T-helper 2 cell treated with Interferon-gamma antibody and Interleukin-4, amounts not matched to agents 100 ng/mL and 5 ng/mL, for 36 hours (primary cell): ENCODE measurements around the gene MAPRE3. TPM values are rescaled to one million over a fixed set of nuclear protein-coding genes. Genes with fewer than 3 reads are reported as not detected.
"Not testable (repeated sequence)": the region's sequence is repeated elsewhere in the genome, so short reads cannot be mapped to it uniquely, and the experiment has no call there.

Experiments used
- intact Hi-C: fragments of 100-400 bp; cut with micrococcal nuclease; formaldehyde crosslinking; loops from one replicate; pipeline ENCODE4 v1.15.1; 2023
- total RNA-seq: library from RNA; stranded (reverse); gene quantifications from 2 replicates; pipeline ENCODE4 v1.2.3, GENCODE V29; 2022

MAPRE3 gene
- 0.91 and 1.2 TPM in 2 replicates for total RNA-seq

- intact Hi-C loops: loop anchor here (1.0 kb wide), 2 partner anchors 9 to 80 kb away; no protein-coding TSS in a partner anchor
These were observed at the start of gene MAPRE3 for GRCh38 chr2:26970244-26970927. Gene MAPRE3 (plus strand): TSS chr2:26970637. CDS start chr2:27022219, 51,582 bp downstream.

- intact Hi-C loops: no loop called here
These were observed 49.1 kb upstream of the MAPRE3 start for GRCh38 chr2:26921323-26921722.

GRCh38 chr2:26922405-26923188 is 47.8 kb upstream of the MAPRE3 start:
- intact Hi-C loops: no loop called here

DNA sequence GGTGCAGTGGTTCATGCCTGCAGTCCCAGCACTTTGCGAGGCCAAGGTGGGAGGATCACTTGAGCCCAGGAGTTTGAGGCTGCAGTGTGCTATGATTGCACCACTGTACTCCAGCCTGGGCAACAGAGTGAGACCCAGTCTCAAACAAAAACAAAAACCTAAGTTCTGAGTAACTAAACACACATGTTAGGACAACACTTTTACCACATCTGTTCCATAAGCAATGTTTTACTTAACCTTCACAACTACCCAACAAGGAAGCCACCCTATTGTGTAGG is 47.3 kb upstream of the MAPRE3 start:
- intact Hi-C loops: not testable (repeated sequence)

DNA sequence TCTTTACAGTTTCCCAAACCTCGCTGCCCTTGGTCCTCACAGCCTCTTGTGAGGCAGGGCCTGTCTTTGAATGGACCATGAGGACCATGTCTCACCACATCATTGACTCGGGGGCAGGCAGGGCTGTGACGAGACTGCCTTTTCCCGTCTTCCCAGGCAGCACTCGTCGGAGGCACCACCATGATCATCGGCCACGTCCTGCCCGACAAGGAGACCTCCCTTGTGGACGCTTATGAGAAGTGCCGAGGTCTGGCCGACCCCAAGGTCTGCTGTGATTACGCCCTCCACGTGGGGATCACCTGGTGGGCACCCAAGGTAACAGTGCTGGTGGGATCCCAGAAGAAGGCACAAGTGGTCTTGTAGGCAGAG is 45.7 kb upstream of the MAPRE3 start:
- intact Hi-C loops: no loop called here

- intact Hi-C loops: no loop called here
These were observed 45.2 kb upstream of the MAPRE3 start for GRCh38 chr2:26925100-26925791.

DNA sequence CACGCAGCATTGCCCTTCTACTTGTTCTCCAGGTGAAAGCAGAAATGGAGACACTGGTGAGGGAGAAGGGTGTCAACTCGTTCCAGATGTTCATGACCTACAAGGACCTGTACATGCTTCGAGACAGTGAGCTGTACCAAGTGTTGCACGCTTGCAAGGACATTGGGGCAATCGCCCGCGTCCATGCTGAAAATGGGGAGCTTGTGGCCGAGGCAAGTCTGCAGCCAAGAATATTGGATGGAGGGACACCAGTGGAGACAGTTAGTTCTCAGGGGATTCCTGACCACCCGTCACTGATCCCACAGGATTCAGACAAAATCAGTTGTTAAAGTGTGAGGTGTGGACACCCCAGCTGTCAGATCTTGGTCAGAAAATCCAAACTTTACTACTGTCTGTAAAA is 43.2 kb upstream of the MAPRE3 start:
- intact Hi-C loops: no loop called here

- intact Hi-C loops: no loop called here
These were observed 37.5 kb upstream of the MAPRE3 start for GRCh38 chr2:26932974-26933373.

- intact Hi-C loops: no loop called here
These were observed 36.8 kb upstream of the MAPRE3 start for GRCh38 chr2:26933431-26934334.

DNA sequence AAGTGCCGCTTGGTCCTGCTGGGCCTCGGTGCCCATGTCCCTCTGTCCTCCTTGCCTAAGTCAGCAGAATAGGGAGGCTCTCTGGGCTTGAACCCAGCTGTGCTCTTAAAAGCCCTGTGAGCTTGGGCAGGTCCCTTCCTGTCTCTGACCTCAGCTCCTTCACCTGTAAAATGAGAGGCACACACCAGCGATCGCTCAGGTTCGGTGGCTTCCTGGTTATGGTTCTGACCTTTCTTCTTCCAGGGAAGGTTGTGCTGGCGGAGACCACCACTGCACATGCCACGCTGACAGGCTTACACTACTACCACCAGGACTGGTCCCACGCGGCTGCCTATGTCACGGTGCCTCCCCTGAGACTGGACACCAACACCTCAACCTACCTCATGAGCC is 36.1 kb upstream of the MAPRE3 start:
- intact Hi-C loops: no loop called here

DNA sequence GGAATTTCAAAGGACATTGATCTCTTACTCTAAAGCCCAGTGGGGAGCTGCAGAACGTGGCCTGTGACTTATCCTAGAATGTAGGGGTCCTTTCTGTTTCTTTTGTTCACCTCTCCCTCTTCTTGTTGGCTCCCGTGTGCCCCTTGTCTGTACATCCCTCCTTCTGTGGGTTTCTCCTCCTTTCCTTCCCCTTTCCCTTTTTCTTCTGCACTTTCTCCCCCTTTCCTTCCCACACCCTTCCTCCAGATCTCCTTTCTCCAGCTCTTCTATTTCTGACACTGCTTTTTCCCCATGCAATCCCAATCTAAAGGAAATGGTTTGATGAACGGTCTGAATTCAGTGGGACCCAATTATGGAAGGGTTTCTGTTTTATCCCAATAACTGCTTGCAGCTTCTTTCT is 35.5 kb upstream of the MAPRE3 start:
- intact Hi-C loops: no loop called here

GRCh38 chr2:26936855-26937254 is 33.6 kb upstream of the MAPRE3 start:
- intact Hi-C loops: no loop called here

DNA sequence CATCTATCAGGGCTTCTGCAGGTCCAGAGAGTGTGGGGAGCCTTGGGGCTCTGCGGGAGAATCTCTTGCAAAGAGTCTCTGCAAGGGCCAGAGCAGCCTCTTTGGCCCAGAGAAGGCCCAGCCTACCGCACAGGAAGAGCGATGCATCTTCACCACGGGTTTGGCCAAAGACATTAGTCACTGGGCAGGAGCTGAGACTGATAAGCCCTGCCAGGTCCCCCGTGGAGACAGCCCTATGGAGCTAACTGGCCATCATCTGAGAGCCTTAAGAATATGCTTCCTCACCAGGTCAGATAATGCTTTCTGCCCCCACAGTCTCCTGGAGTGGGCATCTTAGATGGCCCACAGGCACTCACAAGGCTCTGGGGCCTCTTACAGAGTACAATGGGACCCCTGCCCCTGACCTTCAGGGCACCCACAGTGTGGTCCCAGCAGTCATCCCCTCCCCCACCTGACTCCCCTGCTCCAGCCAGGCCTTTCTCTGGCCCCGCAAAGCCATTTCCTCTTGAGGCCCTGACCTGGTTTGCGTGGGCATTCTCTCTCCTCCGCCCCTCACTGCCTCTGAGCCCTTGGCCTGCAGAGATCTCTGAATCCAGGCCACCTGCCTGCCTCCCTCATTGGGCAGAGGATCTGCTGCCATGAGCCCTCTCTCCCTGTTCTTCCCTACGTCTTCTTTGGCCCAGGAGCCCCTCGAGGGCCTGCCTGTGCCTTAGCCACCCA is 31.9 kb upstream of the MAPRE3 start:
- intact Hi-C loops: no loop called here

DNA sequence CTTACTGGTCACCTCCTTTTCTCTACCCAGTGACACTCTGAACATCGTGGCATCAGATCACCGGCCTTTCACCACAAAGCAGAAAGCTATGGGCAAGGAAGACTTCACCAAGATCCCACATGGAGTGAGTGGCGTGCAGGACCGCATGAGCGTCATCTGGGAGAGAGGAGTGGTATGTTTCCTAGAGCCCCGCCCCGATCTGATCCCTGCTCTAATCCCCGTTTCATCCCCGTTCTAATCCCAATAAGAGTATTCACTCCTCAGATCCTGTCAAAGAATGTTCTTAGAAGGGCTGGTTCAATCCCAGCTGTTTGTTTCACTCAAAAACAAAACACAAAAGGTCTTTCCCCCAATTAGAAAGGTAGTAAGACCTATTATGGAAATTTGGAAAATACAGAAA is 30.4 kb upstream of the MAPRE3 start:
- intact Hi-C loops: no loop called here

DNA sequence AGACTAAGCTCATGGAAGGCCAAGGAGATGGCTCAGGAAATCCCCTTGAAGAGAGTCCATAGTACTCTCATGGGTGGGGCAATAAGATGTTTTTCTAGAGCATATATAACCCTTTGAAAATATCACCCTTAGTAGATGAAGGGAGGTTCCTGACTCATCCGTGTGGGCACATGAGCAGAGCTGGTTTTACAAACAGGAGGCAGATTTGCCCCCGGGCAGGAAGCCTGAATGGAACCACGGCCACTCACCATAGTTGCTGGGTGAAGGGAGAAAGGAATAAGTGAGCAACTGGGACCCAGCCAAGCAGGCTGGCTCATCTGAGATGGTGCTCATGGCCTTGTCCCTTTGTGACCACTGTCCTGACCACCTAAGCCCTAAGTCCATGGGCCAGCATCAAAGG is 29.0 kb upstream of the MAPRE3 start:
- intact Hi-C loops: no loop called here

DNA sequence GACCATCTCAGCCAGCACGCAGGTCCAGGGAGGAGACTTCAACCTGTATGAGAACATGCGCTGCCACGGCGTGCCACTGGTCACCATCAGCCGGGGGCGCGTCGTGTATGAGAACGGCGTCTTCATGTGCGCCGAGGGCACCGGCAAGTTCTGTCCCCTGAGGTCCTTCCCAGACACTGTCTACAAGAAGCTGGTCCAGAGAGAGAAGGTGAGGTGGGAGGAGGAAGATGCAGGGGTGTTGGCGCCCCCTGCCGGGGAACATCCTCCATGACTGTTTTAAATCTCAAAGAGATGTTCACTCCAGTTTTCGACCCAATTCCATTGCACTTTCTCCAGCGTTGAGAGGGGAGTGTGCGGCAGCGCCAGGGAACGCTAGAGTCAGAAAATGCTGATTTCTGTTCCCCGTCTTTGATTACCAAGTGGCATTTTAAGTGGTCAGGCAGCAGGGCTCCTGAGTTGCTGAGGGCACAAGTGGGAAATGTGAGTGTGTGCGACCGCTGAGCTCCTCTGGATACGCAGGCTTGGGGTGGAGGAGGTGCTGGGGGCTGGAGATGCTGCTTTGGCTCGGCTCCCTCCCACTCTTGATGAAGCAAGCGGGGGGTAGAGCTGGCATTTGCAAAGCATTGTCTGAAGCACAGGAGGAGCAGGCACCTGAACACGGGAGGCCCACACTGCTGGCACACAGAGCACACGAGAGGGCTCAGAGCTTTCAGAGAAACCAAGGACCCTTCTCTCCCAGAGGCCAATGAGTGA is 27.7 kb upstream of the MAPRE3 start:
- intact Hi-C loops: loop anchor here (1.0 kb wide), 1 partner anchor 96 kb away; no protein-coding TSS in a partner anchor

GRCh38 chr2:26945991-26946750 is 24.3 kb upstream of the MAPRE3 start:
- intact Hi-C loops: no loop called here

GRCh38 chr2:26946841-26947784 is 23.3 kb upstream of the MAPRE3 start:
- intact Hi-C loops: no loop called here
